ENCODE measurements around the gene ANTXR1. TPM values are rescaled to one million over a fixed set of nuclear protein-coding genes. Genes with fewer than 3 reads are reported as not detected.

ANTXR1 gene
- total RNA-seq, 4 donors from 2014 or later, result 53.7 to 69.0 (median 59.3) TPM

DNA sequence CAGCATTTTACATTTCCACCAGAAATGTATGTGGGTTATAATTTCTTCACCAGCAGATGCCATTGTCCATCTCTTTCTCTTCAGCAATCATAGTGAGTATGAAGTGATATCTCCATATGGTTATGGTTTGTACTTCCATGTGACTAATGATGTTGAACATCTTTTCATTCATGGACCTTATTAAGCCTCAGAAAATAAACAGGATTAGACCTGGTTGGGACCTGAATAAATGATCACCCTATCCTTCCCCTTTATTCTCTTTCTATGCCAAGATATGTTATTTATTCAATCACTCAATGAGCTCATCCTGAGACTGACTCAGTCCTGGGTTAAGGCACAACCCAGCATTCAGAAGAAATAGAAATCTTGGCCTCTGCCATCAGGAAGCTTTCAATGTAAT, 86.6 kb downstream of the ANTXR1 start:
- H3K4me1 ChIP-seq, result peaks cover 0 to 55% (median 18%) of the 10 kb centered on the region in 4 donors
- DNase-seq (ENCODE audit: low spot score in 2 of 2), result no peak
- no peak overlapping the region for H3K4me3 ChIP-seq
- H3K27ac ChIP-seq, result peak overlapping the region in 2 of 4 donors; percentile 26 to 61
- H3K9me3 ChIP-seq, result no peaks in the 10 kb centered on the region
- no peak for TF ChIP-seq POLR2A (IDR thresholded peaks at IDR 0.05)
- TF ChIP-seq, protein P1, sequence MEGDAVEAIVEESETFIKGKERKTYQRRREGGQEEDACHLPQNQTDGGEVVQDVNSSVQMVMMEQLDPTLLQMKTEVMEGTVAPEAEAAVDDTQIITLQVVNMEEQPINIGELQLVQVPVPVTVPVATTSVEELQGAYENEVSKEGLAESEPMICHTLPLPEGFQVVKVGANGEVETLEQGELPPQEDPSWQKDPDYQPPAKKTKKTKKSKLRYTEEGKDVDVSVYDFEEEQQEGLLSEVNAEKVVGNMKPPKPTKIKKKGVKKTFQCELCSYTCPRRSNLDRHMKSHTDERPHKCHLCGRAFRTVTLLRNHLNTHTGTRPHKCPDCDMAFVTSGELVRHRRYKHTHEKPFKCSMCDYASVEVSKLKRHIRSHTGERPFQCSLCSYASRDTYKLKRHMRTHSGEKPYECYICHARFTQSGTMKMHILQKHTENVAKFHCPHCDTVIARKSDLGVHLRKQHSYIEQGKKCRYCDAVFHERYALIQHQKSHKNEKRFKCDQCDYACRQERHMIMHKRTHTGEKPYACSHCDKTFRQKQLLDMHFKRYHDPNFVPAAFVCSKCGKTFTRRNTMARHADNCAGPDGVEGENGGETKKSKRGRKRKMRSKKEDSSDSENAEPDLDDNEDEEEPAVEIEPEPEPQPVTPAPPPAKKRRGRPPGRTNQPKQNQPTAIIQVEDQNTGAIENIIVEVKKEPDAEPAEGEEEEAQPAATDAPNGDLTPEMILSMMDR (IDR thresholded peaks at IDR 0.05), result no peak
- TF ChIP-seq EP300 (IDR thresholded peaks at IDR 0.05), result no peak
- no peaks in the 10 kb centered on the region for H3K27me3 ChIP-seq
- H3K36me3 ChIP-seq, result peaks cover 0 to 18% (median 0%) of the 10 kb centered on the region in 3 donors

DNA sequence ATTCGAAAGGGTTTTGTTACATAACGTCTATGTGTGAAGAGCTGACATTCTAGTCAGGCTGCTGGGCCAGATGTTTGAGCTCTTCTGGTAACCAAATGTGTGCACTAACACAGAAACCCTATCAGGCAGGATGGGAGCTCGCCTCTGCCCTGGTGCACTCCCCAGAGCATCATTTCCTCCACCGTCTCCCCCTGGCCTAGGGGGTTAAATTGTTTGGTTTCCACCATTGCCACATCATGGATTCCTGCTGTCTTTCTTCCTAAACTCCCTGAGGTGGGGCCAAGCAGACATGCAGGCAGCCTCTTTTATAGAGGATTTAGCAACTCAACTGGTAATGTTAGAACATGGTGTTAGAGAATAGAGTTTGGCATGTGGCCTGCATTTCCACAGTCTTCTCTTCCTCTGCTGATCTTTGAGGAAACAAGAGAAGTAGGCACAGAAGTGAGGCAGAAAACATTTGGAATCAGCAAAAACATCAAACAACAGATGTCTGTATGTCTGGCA, 87.3 kb downstream of the ANTXR1 start:
- Histone ChIP-seq H3K4me3 (no peak overlapping the region), H3K36me3 (peaks cover 0 to 24% (median 0%) of the 10 kb centered on the region in 3 donors), H3K4me1 (peaks cover 0 to 47% (median 14%) of the 10 kb centered on the region in 4 donors), H3K9me3 (no peaks in the 10 kb centered on the region), H3K27ac (peak overlapping the region in 2 of 4 donors; percentile 26 to 61), H3K27me3 (no peaks in the 10 kb centered on the region)
- TF ChIP-seq, protein P1 (IDR thresholded peaks at IDR 0.05), result no peak
- TF ChIP-seq EP300 (IDR thresholded peaks at IDR 0.05), result peak in 1 of 2 donors; percentile 69
- whole genome bisulfite sequencing, 2 donors, result 73 to 81% methylated on average over 4 of the region's 4 CpGs
- peak in 1 of 2 donors; percentile 50 for DNase-seq (ENCODE audit: low spot score in 2 of 2)

DNA sequence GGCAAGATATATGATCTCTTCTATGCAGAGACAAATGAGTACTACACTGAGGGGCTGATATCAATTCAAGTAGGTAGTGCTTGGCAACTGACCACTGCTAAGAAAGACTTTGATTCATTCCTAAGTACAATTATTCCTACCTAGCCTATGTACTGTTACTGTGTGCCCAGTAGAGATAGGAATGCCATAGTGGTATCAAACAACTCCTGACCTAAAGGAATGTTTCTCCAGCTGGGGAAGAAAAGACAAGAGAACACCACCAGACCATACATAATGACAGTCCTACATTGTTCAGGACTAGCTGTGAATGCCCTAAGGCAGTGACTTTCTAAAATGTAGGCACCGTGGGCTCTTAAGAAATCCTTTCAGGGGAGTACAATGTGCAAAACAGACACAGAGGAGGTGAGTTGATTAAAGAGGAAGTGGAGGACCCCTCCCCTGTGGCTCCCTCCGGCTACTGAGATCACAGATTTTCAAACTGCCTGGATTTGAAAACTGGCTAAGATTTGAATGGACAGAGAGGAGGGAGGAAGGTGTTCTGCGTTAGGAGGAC, 89.1 kb downstream of the ANTXR1 start:
- Histone ChIP-seq H3K4me1 (peaks cover 0 to 32% (median 11%) of the 10 kb centered on the region in 4 donors), H3K36me3 (peaks cover 0 to 24% (median 0%) of the 10 kb centered on the region in 3 donors), H3K27me3 (no peaks in the 10 kb centered on the region), H3K4me3 (no peak overlapping the region), H3K9me3 (no peaks in the 10 kb centered on the region), H3K27ac (no peak overlapping the region)
- no peak for TF ChIP-seq EP300 (IDR thresholded peaks at IDR 0.05)
- WGBS, 2 donors, result 84 to 93% methylated on average over 3 of the region's 3 CpGs
- DNase-seq (ENCODE audit: low spot score in 2 of 2), result no peak

DNA sequence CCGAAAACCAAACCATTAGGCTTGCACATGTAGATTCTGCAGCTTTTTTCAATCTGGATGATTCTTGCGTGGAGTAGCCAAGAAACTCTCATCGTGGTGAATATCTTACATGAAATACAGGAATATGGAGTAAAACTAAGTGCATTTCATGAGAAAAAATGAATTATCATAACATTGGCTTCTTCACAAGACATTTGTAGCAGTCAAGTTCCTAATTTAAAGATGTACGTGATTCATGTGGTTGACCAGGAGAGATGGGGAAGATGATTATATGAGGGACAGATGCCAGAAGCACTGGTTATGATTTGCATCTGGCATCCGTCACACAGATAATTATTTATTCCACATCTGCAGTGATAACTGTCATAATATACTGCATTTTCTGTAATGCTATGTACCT, 90.4 kb downstream of the ANTXR1 start:
- Histone ChIP-seq H3K4me1 (peaks cover 0 to 19% (median 7%) of the 10 kb centered on the region in 4 donors), H3K27ac (no peak overlapping the region), H3K36me3 (peaks cover 0 to 24% (median 0%) of the 10 kb centered on the region in 3 donors), H3K27me3 (no peaks in the 10 kb centered on the region), H3K4me3 (no peak overlapping the region), H3K9me3 (no peaks in the 10 kb centered on the region)
- TF ChIP-seq, protein P1 (IDR thresholded peaks at IDR 0.05), result no peak
- TF ChIP-seq EP300 (IDR thresholded peaks at IDR 0.05) (no peak), POLR2A (IDR thresholded peaks at IDR 0.05) (no peak)
- no peak for DNase-seq (ENCODE audit: low spot score in 2 of 2)
- 90 to 91% methylated on average over 5 of the region's 5 CpGs for WGBS, 2 donors

DNA sequence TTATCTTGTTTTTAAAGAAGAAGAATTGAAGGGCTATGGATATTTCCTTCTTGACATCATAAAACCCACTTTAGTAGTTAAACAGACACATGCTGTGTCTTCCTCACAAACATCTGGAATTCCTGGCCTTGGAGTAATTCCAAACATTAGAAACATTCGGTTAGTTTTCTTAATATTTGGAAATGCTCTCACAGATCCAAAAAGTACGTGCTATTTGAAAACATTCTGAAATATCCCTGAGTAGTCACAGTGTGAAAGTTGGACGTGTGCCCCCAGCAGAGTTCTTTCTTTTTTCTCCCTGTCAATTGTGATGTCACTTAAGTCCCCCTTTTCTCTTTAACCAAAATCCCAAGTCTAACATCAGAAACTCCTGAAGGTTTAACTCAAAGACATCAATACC, 91.3 kb downstream of the ANTXR1 start:
- TF ChIP-seq EP300 (IDR thresholded peaks at IDR 0.05), result peak in 1 of 2 donors; percentile 31
- TF ChIP-seq, protein P1 (IDR thresholded peaks at IDR 0.05), result no peak
- no peak for TF ChIP-seq POLR2A (IDR thresholded peaks at IDR 0.05)
- 55 to 61% methylated on average over 3 of the region's 3 CpGs for WGBS, 2 donors
- Histone ChIP-seq H3K9me3 (no peaks in the 10 kb centered on the region), H3K36me3 (peaks cover 0 to 24% (median 0%) of the 10 kb centered on the region in 3 donors), H3K27me3 (no peaks in the 10 kb centered on the region), H3K4me3 (no peak overlapping the region), H3K4me1 (peaks cover 0 to 18% (median 7%) of the 10 kb centered on the region in 4 donors), H3K27ac (peak overlapping the region in 1 of 4 donors; percentile 69)
- peak; percentile 22 to 40 for DNase-seq (ENCODE audit: low spot score in 2 of 2)
